PC-3 (cell line): ENCODE measurements around the gene CNP. TPM values are rescaled to one million over a fixed set of nuclear protein-coding genes. Genes with fewer than 3 reads are reported as not detected.

ENCODE experiments used
- ATAC-seq: fragments of 200-7000 bp; cut with Tn5 transposase; 2 replicates; pipeline ENCODE4 v1.9.1; 2020; ENCODE audit warnings: mild to moderate bottlenecking, moderate library complexity
- BruUV-seq: library from RNA; stranded (reverse); fragments of 400-500 nt; replicated peaks from 2 replicates; lab custom pipeline; 2021; lab: Mats Ljungman, UMichigan
- CTCF ChIA-PET: fragments of 300-600 bp; sonication (Branson Sonifier 250); formaldehyde crosslinking; loops from one replicate; lab custom pipeline; 2022; ENCODE audit warnings: antibody characterized with exemption; lab: Charles Lee
- POLR2A ChIA-PET: fragments of 300-600 bp; sonication (Branson Sonifier 250); formaldehyde crosslinking; loops from one replicate; lab custom pipeline; 2022; ENCODE audit warnings: antibody characterized with exemption; ENCODE audit not compliant: unreplicated experiment; lab: Charles Lee
- DNase-seq: peaks from one replicate; pipeline ENCODE4 v3.0.0-alpha.2; 2015
- H2AFZ ChIP-seq: fragments of 300-600 bp; sonication (generic); 2 replicates; pipeline ENCODE4 v1.6.0; 2016; ENCODE audit warnings: antibody characterized with exemption, low read length
- H3F3A ChIP-seq: fragments of 300-600 bp; sonication (generic); one replicate; pipeline ENCODE4 v1.6.0; 2017; ENCODE audit warnings: antibody characterized with exemption, low read length, control low read depth, mild to moderate bottlenecking; ENCODE audit not compliant: unreplicated experiment
- H3K27ac ChIP-seq: fragments of 300-600 bp; sonication (generic); 2 replicates; pipeline ENCODE4 v1.5.1; 2016; ENCODE audit warnings: mild to moderate bottlenecking, low read length
- H3K27me3 ChIP-seq: fragments of 300-600 bp; sonication (generic); 2 replicates; pipeline ENCODE4 v1.6.1; 2016; ENCODE audit warnings: low read length, mixed read lengths
- H3K36me3 ChIP-seq: fragments of 300-600 bp; sonication (generic); 2 replicates; pipeline ENCODE4 v1.6.1; 2016; ENCODE audit warnings: low read depth, mixed run types, low read length, mixed read lengths
- H3K4me1 ChIP-seq: fragments of 300-600 bp; sonication (generic); 2 replicates; pipeline ENCODE4 v1.5.1; 2016; ENCODE audit warnings: low read length; ENCODE audit not compliant: insufficient read depth
- H3K4me2 ChIP-seq: fragments of 300-600 bp; sonication (generic); 2 replicates; pipeline ENCODE4 v1.6.0; 2016; ENCODE audit warnings: low read length
- H3K4me3 ChIP-seq: fragments of 300-600 bp; sonication (generic); 2 replicates; pipeline ENCODE4 v1.5.1; 2016; ENCODE audit warnings: mild to moderate bottlenecking, low read length, mixed read lengths
- H3K79me2 ChIP-seq: fragments of 300-600 bp; sonication (generic); 2 replicates; pipeline ENCODE4 v1.6.1; 2017; ENCODE audit warnings: low read length, mixed read lengths
- H3K9ac ChIP-seq: fragments of 300-600 bp; sonication (generic); 2 replicates; pipeline ENCODE4 v1.6.0; 2016; ENCODE audit warnings: mild to moderate bottlenecking, low read length
- H3K9me2 ChIP-seq: fragments of 300-600 bp; sonication (generic); replicated peaks from 2 replicates; pipeline ENCODE4 v1.6.1; 2016; ENCODE audit warnings: mixed run types, low read length, mixed read lengths
- H3K9me3 ChIP-seq: fragments of 300-600 bp; sonication (generic); 2 replicates; pipeline ENCODE4 v1.6.1; 2016; ENCODE audit warnings: low read length, mixed read lengths
- H4K20me1 ChIP-seq: fragments of 300-600 bp; sonication (generic); 2 replicates; pipeline ENCODE4 v1.6.1; 2016; ENCODE audit warnings: low read length, mixed read lengths
- EZH2 ChIP-seq: fragments of 300-600 bp; sonication (generic); IDR thresholded peaks from one replicate; pipeline ENCODE4 v1.6.1; 2017; ENCODE audit warnings: antibody characterized with exemption, mild to moderate bottlenecking, low read length; ENCODE audit not compliant: unreplicated experiment
- EZH2phosphoT487 ChIP-seq: fragments of 300-600 bp; sonication (generic); IDR thresholded peaks from 2 replicates; pipeline ENCODE4 v1.6.1; 2018; ENCODE audit warnings: mild to moderate bottlenecking, antibody characterized with exemption, low read length, borderline replicate concordance
- intact Hi-C: fragments of 100-400 bp; cut with micrococcal nuclease; formaldehyde crosslinking; loops from 2 replicates; pipeline ENCODE4 v1.9.0; 2023
- total RNA-seq: library from RNA; depleted of rRNA; stranded (reverse); fragments of >200 nt; gene quantifications from 2 replicates; pipeline ENCODE4 v1.2.3, GENCODE V29; 2014
- TF ChIP-seq, protein P1 (sequence below): fragments of 300-600 bp; sonication (generic); conservative IDR thresholded peaks from 2 replicates; pipeline ENCODE4 v1.5.1; 2017; ENCODE audit warnings: antibody characterized with exemption, low read depth, mild to moderate bottlenecking, low read length

CNP gene
- total RNA-seq, 1 experiment from 2014 or later: 91.6 TPM

DNA sequence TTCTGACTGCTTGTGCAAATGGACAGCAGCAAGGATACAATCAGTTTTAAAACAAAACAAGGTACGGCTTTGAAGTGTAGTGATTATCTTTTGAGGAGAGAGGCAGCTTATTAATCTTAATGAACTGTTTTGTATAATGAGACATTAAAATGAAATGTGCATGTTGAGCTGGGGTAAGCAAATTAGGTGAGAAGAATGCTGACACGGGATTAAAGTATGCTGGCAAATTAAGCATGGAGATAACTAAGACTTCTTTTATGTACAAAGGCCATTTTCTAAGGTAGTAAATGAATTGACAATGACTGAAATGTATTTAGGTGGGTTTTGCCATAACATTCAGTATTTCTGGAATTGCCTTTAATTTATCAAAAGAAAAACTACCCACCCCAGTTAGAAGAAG lies 31.9 kb downstream of the CNP start:
- no peak overlapping the region for H3K4me3 ChIP-seq
- CTCF ChIA-PET: no interaction called here
- no peak overlapping the region for H3K4me2 ChIP-seq
- POLR2A ChIA-PET: no interaction called here
- no TSS peak for BruUV-seq
- peaks cover 9% of the 10 kb centered on the region for H3K4me1 ChIP-seq
- H3K9ac ChIP-seq: no peak overlapping the region
- H3K27me3 ChIP-seq: no peaks in the 10 kb centered on the region
- ATAC-seq: no peak
- no peaks in the 10 kb centered on the region for H3K9me3 ChIP-seq
- intact Hi-C loops: no loop called here
- no peak overlapping the region for H2AFZ ChIP-seq
- H3F3A ChIP-seq: no peaks in the 10 kb centered on the region
- H3K36me3 ChIP-seq: peaks cover 48% of the 10 kb centered on the region
- no peaks in the 10 kb centered on the region for H3K9me2 ChIP-seq
- no peak overlapping the region for H3K27ac ChIP-seq
- H3K79me2 ChIP-seq: peaks cover 29% of the 10 kb centered on the region
- H4K20me1 ChIP-seq: no peaks in the 10 kb centered on the region
- no peak for TF ChIP-seq EZH2
- no peak for DNase-seq

DNA sequence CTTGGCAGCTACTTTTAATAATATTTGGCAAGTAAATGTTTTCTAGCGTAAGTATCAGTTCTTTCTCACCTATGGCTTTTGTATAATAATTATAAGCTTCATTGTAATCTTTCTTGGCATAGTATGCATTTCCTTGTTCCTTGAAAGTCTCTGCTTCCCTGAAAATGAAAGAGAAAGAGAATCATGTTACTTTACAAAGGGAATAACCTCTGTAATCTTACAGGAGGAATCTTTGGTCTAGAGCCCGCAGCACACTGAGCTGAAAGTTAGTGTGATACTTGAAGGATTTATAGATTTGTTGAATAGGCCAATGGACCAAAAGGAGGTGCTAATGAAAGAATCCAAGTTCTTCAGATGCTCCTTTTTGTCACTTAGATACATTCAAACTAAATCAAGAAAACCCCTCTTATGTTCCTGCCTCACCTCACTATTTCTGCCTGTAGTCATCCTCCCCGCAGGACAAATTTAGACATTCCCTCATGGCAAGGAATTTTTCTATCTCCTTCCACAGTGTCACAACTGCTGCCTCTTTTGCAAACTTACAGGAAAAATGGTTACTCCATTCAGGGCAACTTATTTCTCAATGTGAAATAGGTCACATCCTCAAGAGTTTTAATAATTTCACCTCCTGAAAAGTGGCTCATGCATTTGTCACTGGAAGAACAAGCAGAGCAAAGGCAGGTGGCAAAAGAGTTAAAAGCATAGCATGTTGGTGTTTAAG lies 34.0 kb downstream of the CNP start:
- H3K79me2 ChIP-seq: peaks cover 49% of the 10 kb centered on the region
- no peaks in the 10 kb centered on the region for H3F3A ChIP-seq
- no peak overlapping the region for H3K4me2 ChIP-seq
- H4K20me1 ChIP-seq: no peaks in the 10 kb centered on the region; the same call in none of the 2 replicates
- peaks cover 11% of the 10 kb centered on the region for H3K4me1 ChIP-seq
- BruUV-seq: no TSS peak
- no peaks in the 10 kb centered on the region for H3K9me3 ChIP-seq
- no peak overlapping the region for H3K9ac ChIP-seq
- POLR2A ChIA-PET: no interaction called here
- H3K9me2 ChIP-seq: no peaks in the 10 kb centered on the region
- TF ChIP-seq EZH2phosphoT487: no peak
- TF ChIP-seq, protein P1, sequence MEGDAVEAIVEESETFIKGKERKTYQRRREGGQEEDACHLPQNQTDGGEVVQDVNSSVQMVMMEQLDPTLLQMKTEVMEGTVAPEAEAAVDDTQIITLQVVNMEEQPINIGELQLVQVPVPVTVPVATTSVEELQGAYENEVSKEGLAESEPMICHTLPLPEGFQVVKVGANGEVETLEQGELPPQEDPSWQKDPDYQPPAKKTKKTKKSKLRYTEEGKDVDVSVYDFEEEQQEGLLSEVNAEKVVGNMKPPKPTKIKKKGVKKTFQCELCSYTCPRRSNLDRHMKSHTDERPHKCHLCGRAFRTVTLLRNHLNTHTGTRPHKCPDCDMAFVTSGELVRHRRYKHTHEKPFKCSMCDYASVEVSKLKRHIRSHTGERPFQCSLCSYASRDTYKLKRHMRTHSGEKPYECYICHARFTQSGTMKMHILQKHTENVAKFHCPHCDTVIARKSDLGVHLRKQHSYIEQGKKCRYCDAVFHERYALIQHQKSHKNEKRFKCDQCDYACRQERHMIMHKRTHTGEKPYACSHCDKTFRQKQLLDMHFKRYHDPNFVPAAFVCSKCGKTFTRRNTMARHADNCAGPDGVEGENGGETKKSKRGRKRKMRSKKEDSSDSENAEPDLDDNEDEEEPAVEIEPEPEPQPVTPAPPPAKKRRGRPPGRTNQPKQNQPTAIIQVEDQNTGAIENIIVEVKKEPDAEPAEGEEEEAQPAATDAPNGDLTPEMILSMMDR: no peak
- TF ChIP-seq EZH2: no peak
- intact Hi-C loops: no loop called here
- H3K27ac ChIP-seq: no peak overlapping the region
- no peaks in the 10 kb centered on the region for H3K27me3 ChIP-seq
- H3K4me3 ChIP-seq: no peak overlapping the region
- DNase-seq: no peak
- H2AFZ ChIP-seq: no peak overlapping the region
- H3K36me3 ChIP-seq: peaks cover 39% of the 10 kb centered on the region
- no peak for ATAC-seq
- CTCF ChIA-PET: no interaction called here

DNA sequence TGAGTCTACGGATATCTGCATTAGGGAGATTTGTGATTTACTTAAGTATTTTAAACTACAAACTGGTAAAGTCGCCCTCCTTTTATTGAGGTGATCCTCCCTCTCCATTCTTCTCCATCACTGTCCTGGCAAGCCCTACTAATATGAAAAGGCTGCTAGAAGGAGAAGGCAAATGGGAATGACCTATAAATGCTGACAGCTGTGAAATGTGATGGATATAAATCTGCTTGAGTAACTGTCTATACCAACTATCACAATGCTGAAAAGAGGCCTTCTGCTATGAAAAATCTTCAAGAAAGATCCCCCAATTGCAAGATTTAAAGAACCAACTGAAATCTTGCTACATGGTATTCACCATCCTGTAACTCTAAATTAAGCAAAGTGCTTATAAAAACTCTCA lies 35.1 kb downstream of the CNP start:
- H2AFZ ChIP-seq: no peak overlapping the region
- ATAC-seq: no peak
- no peak for DNase-seq
- H3F3A ChIP-seq: no peaks in the 10 kb centered on the region
- peaks cover 11% of the 10 kb centered on the region for H3K4me1 ChIP-seq
- peaks cover 59% of the 10 kb centered on the region for H3K79me2 ChIP-seq
- peaks cover 30% of the 10 kb centered on the region for H3K36me3 ChIP-seq
- H3K9ac ChIP-seq: no peak overlapping the region
- ChIA-PET CTCF (no interaction called here), POLR2A (no interaction called here)
- H3K9me3 ChIP-seq: no peaks in the 10 kb centered on the region
- no peak overlapping the region for H3K4me3 ChIP-seq
- H3K27ac ChIP-seq: no peak overlapping the region
- H3K9me2 ChIP-seq: no peaks in the 10 kb centered on the region
- no peak overlapping the region for H3K4me2 ChIP-seq
- H3K27me3 ChIP-seq: no peaks in the 10 kb centered on the region
- no peaks in the 10 kb centered on the region; the same call in none of the 2 replicates for H4K20me1 ChIP-seq
- no TSS peak for BruUV-seq
- intact Hi-C loops: no loop called here
- TF ChIP-seq, protein P1: no peak
- no peak for TF ChIP-seq EZH2
- no peak for TF ChIP-seq EZH2phosphoT487
